AG08395 (cell line): Measurements from ENCODE around the gene CPLX1.
A peak's percentile ranks its signal among the peaks of the same experiment; 100 is the strongest.

Experiments
- DNase-seq: peaks from one replicate; pipeline ENCODE4 v3.0.0; 2012; ENCODE audit warnings: mixed read lengths, low spot score

The CPLX1 gene

DNA sequence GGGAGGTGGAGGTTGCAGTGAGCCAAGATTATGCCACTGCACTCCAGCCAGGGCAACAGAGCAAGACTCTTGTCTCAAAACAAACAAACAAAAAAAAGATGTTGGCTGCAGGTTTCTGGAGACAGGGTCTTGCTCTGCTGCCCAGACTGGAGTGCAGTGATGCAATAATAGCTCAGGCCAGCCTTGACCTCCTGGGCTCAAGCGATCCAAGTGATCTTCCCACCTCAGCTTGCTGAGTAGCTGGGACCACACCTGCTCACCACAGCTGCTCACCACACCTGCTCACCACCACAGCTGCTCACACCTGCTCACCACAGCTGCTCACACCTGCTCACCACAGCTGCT lies 29.9 kb upstream of the CPLX1 start:
- no peak for DNase-seq

DNA sequence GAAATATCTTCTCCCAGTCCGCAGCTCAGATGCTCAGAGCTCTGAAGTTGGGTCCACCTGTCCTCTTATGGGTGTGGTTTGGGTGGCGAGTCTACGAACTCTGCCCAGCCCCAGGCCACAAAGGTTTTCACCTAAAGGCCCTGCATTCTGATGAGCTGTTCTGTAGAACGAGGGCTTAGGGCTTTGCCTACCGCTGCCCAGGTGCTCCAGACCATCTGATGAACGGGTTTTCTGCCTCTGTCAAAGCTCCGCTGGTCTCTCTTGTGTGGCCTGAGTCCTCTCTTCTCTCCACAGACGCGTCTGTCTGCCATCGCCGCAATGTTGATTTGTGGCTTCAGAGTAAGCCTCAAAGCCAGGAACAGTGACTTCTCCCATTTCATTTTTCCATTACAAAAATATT lies 28.4 kb upstream of the CPLX1 start:
- DNase-seq: no peak

DNA sequence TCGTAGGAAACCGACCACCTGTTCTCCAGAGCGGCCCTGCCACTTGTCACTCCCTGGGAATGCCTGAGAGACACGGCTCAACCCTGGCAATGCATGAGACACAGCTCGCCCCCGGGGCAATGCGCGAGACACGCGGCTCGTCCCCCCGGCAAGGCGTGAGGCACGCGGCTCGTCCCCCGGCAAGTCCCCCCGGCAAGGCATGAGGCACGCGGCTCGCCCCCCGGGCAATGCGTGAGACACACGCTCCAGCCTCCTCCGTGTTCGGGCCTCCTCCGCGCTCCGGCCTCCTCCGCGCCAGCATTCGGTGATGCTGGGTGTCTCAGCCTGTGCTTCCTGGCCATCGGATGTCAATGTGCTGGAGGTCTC lies 27.5 kb upstream of the CPLX1 start:
- DNase-seq: no peak

DNA sequence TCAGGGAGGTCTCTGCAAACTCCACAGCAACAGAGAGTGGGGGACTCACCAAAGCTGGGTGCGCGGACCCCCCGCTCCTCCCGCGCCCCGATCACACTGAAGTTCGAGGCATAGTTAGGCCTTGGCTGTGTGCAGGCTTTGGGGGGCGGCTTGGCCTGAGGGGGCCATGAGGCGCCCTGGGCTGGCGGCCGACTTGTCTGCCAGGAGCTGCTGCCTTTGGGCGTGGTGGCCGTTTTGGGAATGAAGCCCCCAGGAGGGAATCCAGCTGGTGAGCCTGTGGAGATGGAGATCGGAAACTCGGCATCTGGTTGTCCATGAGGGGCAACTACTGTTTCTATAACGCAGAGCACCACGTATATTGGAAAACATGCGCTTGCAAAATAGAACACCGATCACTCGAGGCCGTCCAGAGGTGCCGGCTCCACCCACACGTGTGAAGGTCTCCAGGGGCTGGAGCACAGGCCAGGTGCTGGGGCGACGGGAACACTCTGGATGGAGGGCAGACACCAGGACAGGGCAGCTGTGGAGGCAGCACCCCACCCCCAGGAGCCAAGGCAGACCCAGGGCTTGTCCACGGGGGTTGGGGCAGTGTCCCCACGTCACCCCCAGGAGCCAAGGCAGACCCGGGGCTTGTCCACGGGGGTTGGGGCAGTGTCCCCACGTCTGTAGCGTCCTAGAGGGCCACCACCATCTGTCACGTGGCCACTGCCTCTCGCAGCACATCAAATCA lies 25.9 kb upstream of the CPLX1 start:
- no peak for DNase-seq

DNA sequence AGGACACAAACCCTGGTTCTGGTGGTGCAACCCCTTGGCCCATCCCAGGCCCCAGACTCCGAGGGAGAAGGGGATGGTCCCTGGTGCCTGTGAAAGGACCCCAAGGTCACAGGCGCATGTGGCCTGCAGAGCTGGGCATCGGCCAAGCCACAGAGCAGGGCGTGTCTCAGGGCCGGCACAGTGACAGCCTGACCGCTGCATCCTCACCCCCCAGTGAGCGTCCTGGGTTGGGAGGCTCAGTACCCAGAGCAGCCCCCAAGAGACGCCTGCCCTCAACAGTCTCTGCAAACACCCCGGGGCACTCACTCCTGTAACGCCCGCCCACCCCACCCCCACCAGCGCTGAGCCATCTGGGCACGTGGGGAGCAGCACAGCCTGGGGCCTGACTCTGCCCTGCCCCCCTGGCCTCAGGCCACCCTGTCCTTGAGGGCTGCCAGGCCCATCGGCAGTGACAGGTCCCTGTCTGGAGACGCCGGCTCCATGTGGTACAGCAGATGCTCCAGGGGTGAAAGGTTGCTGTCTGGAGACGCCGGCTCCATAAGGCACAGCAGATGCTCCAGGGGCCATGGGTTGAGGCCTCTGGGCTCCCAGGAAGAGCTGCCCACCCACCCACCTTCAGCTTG lies 24.5 kb upstream of the CPLX1 start:
- DNase-seq: no peak

DNA sequence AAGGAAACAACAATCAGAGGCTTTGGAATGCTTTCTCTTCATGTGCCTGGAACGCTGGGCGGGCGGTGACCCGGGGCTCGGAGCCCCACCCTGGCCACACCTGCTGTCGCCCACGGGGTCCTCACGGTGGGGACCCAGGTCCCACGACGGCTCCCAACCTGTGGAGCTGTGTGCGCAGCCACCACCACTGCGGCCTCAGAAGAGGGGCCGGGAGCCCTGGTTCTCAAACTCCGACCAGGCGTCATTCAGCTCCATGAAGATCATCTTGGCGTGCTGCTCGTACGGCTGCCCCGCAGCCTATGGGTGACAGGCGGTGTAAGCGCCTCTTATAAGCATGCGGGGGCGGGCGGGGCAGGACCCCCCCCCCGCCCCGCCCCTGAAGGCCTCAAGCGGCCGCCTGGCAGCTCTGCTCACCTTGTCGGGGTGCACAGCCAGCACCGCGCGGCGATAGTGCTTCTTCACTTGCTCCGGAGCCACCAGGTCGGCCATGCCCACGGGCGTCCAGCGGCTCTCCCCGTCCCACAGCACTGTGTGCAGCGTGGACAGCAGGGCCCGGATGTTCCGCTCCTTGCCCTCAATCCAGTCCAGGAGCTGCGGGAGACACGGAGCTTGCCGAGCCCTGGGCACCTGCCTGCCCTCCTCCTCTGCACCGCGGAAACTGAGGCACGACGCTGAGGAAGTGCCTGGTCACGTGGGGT lies 23.7 kb upstream of the CPLX1 start:
- DNase-seq: no peak

DNA sequence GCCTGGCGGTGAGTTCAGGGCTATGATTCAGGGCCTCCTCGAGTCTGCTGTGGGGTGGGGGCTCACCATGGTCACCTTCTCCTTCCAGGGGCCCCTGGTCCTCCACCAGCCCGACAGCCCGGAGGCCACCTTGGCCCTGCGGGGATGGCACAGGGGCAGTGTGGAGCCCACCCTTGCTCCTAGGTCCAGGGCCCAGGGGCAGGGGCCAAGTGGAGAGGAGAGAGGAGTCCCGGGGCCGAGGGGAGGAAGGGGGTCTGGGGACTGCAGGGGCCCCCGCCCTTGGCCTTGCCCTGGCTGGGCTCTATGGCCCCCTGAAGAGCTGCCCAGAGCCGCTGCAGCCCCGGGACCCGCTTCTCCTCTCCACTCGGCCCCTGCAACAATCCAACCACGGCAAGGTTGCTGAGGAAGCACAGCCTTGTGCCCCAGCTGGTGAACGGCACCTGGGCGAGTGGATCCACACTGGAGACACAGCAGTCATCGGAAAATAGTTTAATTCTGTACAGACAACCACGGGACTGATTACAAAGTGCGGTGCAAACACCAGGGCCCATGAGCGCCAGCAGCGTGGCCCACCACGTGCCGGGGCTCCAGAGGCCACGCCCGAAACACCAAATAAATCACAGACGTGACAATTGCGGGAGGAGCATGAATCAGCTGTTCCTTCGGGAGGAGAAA lies 23.0 kb upstream of the CPLX1 start:
- no peak for DNase-seq

DNA sequence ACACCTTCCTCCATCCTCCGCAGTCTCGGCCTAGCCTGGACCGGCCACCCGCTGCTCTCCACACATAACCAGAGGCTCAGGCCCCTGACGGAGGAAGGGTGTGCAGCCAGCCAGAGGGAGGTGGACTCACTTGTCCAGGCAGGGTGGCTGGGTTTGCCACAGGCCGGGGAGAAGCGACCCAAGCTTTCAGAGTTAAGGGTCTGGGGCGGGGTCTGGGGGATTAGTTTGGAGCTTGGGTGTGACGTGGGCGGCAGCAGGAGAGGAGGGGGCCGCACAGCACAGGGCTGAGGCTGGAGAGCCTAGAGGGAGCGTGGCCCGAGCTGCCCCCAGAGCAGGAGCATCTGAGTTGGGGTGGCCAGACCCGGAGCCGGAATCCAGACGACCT lies 22.4 kb upstream of the CPLX1 start:
- no peak for DNase-seq

DNA sequence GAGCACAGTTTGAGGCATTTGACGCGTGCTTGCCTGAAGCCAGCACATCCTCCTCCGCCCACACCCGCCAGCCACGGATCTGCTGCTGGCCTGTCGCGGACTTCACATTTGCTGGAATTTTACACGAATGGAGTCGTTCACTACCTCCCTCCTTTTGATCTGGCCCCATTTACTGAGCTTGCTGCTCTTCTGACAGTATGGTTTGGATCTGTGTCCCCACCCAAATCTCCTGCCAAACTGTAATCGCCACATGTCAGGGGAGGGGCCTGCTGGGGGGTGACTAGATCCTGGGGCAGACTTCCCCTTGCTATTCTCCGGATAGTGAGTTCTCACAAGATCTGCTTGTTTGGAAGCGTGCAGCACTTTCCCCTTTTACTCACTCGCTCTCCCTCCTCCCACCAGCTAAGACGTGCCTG lies 19.9 kb upstream of the CPLX1 start:
- DNase-seq: peak; percentile 65

DNA sequence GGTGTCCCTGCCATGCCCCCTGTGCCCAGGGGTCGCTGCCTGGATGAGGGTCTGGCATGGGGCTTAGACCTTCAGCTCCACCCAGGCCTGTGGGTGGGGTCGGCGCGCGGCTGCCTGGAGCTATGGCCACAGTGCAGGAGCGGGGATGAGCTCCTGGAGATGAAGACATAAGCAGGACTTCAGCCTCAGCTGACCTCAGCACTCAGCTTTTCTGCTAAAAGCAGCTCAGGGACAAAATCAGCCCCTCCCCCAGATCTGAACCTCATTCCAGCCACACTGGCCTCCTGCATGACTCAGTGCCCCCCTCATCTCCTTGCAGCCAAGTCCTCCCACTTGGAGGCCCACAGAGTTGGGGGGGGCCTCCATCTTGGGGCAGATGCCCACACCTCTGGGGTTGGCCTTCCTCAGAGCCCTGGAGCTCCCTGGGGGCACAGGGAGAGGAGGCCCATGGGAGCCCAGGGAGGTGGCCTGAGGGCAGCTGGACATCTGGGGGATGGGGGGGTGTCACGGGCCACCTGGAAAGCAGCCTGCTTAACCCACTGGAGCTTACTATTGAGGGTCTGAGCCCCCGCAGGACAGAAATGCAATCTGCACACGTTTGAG lies 19.4 kb upstream of the CPLX1 start:
- peak; percentile 70 for DNase-seq

DNA sequence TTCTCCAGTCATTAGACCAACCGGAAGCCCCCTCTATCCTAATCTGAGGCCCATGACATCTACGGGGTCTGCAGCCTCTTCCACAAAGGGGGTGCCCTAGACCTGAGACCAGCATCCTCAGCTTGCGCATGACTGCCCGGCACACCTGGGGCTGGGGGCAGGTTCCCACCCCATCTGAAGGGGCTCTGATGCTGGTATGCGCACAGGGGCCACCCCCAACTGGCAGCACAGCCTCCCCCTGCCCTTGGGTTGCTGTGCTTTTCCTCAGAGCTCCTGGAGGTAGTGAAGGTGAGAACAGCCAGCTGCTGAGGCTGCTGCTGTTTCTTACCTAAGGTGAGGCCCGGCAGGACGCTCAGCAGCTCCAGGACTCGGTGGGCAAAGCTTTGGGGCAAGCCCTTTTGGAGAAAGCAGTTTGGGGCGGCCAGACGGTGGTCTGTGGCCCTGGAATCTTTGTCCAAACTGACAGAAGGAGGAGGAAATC lies 18.9 kb upstream of the CPLX1 start:
- no peak for DNase-seq

DNA sequence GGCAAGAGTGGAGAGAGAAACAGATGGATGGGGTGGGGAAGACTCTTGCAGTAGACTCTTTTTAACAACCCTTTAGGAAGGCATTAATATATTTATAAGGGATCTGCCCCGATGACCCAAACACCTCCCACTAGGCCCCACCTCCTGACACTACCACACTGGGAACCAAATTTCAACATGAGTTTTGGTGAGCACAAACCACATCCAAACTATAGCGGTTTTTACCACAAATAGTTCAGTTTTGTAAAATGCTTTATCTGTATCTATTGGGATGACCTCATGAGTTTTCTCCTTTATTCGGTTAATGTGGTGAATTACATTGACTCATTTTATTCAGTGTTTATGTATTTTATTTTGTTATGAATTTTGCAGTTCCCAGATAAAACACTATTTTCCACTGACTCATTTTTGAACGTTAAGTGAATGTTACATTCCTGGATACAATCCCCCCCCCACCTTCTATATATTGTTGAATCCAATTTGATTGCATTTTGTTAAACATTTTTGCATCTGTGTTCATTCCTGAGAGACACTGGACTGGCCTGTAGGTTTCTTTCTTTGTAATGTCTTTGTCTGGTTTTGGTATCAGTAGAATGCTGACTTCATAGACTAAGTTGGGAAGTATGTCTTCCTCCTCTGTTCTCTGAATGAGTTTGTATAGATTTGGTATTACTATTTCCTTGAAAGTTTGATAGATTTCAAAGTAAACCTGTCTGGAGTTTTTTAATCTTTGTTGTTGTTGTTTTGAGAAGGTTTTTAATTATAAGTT lies 13.9 kb upstream of the CPLX1 start:
- DNase-seq: no peak

DNA sequence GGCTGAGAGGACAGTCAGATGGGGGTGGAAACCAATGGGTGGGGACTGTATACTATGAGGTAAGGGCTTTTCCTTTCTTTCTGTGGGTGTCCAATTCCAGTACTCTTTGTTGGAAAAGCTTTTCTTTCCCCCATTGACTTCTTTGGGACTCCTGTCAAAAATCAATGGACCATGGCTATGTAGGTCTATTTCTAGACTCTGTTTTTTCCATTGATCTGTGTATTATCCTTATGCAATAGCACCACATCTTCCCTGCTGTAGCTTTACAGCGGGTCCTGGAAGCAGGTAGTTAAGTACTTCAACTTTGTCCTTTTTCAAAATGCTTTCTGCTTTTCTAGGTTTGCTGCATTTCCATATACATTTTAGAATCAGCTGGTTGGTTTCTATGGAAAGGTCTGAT lies 11.8 kb upstream of the CPLX1 start:
- DNase-seq: no peak

DNA sequence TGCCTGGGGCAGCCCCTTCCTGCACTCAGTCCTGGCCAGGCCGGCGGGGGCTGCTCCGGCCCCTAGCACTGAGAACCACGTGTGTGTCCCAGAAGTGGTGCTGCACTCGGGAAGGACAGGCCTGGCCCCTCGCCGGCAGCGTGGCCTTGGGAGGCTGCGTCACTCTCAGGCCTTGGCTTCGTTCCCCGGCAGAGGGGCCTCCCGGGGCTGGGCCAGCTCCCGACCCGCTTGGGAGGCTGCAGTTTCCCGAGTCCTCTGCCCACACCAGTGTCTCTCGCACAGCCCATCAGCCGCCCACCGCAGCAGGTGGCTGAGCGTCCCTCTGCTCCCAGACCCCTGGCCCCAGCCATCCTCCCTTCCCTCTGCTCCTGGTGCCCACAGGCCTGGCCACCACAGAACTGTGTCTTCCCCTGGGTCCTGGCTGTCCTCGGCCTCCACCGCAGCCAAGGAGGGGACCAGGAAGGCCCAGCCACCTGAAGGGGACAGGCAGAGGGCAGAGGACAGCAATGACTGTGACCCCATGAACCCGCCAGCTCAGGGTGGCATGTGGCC lies 10.9 kb upstream of the CPLX1 start:
- DNase-seq: no peak

DNA sequence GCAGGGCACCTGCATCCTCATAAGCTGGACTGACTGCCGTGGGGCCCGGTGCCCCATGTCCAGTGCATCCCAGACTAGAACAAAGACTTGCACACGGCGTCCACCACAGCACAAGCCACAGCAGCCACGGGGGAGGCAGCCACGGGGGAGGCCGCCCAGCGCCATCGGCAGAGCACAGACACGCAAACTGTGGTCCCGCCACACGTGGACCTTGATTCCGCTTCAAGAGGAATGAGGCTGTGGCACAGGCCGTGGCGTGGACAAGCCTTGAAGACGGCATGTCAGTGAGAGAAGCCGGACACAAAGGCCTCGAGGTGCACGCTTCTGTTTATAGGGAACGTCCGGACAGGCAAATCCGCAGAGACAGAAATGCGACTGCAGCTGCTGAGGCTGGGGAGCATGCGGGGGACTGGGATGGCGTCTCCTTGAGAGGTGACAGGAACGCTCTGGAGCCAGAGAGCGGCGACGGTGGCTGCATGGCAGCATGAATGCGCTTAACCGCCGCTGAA lies 10.1 kb upstream of the CPLX1 start:
- no peak for DNase-seq

DNA sequence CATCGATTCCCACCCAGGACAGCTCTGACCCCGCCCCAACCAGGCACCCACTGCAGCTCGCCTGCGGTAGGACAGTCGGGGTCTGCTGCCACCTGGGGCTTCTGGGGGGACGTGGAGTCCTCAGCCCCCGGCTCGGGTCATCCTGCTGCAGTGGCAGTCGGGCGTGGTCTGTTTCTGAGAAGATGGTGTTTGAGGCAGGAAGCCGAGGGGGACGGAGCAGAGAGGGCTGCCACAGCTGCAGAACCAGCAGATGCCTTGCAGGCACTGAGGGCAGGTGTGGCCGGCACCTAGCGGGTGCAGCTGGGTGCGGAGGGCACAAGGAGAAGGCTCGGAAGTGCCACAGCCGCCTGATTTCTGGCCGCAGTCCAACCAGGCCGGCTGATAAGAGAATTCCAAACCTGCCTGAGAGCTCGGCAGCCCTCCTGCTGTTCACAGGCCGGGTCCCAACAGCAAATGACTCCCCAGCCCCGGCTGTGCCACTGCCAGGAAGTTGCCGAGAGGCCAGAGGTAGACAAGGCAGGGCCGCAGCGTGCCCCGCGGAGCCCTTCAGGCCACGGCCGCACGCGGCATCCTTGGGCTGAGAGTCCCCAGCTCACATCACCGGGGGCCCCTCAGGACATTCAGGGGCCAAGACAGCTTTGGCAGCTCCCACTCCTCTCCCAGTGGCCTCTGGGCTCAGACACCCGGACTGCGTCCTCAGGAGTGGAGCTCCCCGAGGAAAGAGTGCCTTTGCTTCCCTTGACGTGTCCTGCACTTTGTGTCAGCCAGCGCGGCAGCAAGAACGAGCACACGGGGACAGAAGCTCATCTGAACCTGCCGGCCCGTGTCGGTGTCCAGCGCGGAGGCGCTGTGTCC lies 9.4 kb upstream of the CPLX1 start:
- DNase-seq: no peak

DNA sequence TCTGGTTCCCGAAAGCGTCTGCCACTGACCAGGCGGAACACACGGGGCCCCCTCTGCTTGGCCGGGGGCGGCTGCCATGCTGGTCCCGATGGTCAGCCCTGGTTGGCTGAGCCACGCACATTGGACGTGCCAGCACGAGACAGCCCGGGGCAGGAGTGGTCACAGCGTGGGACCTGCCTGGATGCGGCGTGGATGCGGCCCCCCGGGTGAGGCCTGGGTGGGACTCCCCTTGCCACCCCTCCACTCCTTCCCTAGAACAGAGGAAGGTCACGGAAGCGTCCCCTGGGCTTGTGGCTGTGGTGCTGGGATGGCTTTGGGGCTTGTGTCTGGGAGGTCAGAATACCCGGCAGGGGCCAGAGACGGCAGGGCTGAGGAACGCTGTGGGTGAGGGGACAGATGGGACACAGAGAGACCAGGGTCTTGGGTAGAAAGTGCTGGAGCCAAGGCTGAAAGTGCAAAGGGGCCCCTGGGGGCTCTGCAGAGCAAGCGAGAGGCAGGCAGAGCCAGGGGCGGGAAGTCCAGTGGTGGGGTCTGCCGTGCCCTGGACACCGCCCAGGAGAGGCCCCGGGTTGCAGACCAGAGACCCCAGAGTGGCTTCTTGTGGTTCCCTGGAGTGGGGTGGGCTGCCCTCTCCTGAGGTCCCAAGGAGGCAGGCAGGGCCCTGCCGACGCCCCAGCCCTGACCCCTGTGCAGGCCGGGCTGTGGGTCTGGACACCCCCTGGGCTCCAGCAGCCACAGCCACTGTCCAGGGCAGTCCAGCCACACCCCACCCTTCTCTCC lies 8.6 kb upstream of the CPLX1 start:
- no peak for DNase-seq

DNA sequence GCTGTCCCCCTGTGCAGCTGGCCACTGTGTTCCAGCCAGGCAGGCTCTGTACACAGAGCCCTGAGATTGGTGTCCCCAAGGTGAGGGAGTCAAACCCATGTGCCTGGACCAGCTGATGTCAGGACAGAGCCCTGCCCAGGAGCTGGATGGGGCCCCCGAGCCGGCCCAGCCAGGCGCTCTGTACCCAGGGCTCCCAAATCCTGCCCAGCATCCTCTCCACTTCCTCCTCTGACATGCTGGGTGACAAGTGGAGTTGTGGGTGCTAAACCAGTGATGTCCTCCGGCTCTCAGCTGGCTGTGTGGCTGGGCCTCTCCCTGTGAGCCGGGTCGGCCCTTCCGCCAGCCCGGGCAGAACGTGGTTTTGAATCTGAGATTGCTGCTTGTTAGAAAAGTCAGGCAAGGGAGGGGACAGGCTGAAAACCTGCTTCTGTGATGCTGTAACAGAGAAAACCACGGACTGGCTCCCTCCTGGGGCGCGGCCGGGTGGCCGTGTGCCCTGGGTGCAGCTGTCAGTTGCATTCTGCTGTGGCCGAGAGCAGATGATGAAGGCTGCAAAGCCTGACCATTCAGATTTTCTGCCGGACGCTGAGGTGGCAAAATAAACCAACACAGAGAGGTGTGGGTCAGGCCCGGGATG lies 7.9 kb upstream of the CPLX1 start:
- DNase-seq: no peak

DNA sequence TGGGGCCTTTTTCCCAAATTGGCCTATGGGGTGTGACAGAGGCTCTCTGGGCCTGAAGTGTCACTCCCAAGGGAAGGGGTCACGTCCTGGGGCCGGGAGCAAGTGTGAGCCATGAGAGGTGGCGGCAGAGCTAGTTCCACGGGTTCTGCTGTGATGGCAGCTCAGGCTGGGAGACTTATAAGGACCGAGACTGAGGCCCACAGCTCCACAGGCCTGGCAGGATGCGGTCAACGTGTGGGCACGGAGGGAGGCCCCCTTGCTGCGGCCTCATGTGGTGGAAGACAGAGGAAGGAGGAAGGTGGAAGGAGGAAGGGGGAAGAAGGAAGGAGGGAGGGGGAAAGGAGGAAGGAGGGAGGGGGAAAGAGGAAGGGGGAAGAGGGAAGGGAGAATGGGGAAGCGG lies 7.2 kb upstream of the CPLX1 start:
- DNase-seq: no peak
